ENCODE data around the gene SETSIP. TPM values are rescaled to one million over a fixed set of nuclear protein-coding genes. Genes with fewer than 3 reads are reported as not detected.

The SETSIP gene
- total RNA-seq, 1 experiment from 2014 or later: not detected

GRCh38 chr1:92085727-92086126, 10.5 kb upstream of the SETSIP start:
- CTCF ChIA-PET: no interaction called here
- Histone ChIP-seq H3K4me3 (no peak overlapping the region), H3K79me2 (ENCODE audit: low read depth) (peaks cover 6% of the 10 kb centered on the region), H3K9me2 (ENCODE audit: insufficient read depth) (no peaks in the 10 kb centered on the region), H4K20me1 (ENCODE audit: insufficient read depth) (no peaks in the 10 kb centered on the region), H3K4me2 (no peak overlapping the region), H3F3A (ENCODE audit: insufficient read depth, low read depth) (no peaks in the 10 kb centered on the region), H3K36me3 (ENCODE audit: low read depth) (no peaks in the 10 kb centered on the region), H3K27me3 (ENCODE audit: insufficient read depth, low read depth) (no peaks in the 10 kb centered on the region), H3K4me1 (replicated peaks; ENCODE audit: insufficient read depth) (peaks cover 11% of the 10 kb centered on the region), H3K27ac (no peak overlapping the region), H2AFZ (no peak overlapping the region), H3K9me3 (ENCODE audit: insufficient read depth, low read depth) (peaks cover 28% of the 10 kb centered on the region)
- POLR2A ChIA-PET (ENCODE audit: unreplicated experiment): no interaction called here
- no TSS peak for BruUV-seq (replicated peaks)
- intact Hi-C loops (cut with micrococcal nuclease; ENCODE audit: unreplicated experiment): no loop called here
- TF ChIP-seq CTCF (conservative IDR thresholded peaks at IDR 0.05) (no peak), EZH2 (IDR thresholded peaks at IDR 0.05; ENCODE audit: low read depth) (no peak)
- DNase-seq: no peak

GRCh38 chr1:92084651-92085050, 9.4 kb upstream of the SETSIP start:
- intact Hi-C loops (cut with micrococcal nuclease; ENCODE audit: unreplicated experiment): no loop called here
- DNase-seq: no peak
- no peaks in the 10 kb centered on the region for H4K20me1 ChIP-seq (ENCODE audit: insufficient read depth)
- H3K9me3 ChIP-seq (ENCODE audit: insufficient read depth, low read depth): peaks cover 28% of the 10 kb centered on the region
- peaks cover under 1% of the 10 kb centered on the region; the same call in 1 of the 2 replicates for H3F3A ChIP-seq (ENCODE audit: insufficient read depth, low read depth)
- no peak overlapping the region for H2AFZ ChIP-seq
- CTCF ChIA-PET: no interaction called here
- H3K79me2 ChIP-seq (ENCODE audit: low read depth): peaks cover 6% of the 10 kb centered on the region
- TF ChIP-seq EZH2 (IDR thresholded peaks at IDR 0.05; ENCODE audit: low read depth) (no peak), CTCF (conservative IDR thresholded peaks at IDR 0.05) (no peak)
- POLR2A ChIA-PET (ENCODE audit: unreplicated experiment): no interaction called here
- H3K4me1 ChIP-seq (replicated peaks; ENCODE audit: insufficient read depth): peaks cover 14% of the 10 kb centered on the region
- no peak overlapping the region for H3K27ac ChIP-seq
- H3K9me2 ChIP-seq (ENCODE audit: insufficient read depth): no peaks in the 10 kb centered on the region
- BruUV-seq (replicated peaks): no TSS peak
- H3K4me2 ChIP-seq: no peak overlapping the region
- no peaks in the 10 kb centered on the region for H3K27me3 ChIP-seq (ENCODE audit: insufficient read depth, low read depth)
- no peak overlapping the region for H3K4me3 ChIP-seq
- H3K36me3 ChIP-seq (ENCODE audit: low read depth): no peaks in the 10 kb centered on the region

- POLR2A ChIA-PET (ENCODE audit: unreplicated experiment): interaction anchor here (0.7 kb wide), 1 partner anchor 23 kb away, joined by 5 read pairs; no protein-coding TSS in a partner anchor
- H3F3A ChIP-seq (ENCODE audit: insufficient read depth, low read depth): peaks cover 3% of the 10 kb centered on the region; the same call in 1 of the 2 replicates
Observed at GRCh38 chr1:92081031-92081430, 5.8 kb upstream of the SETSIP start.

More at GRCh38 chr1:92081031-92081430, 5.8 kb upstream of the SETSIP start:
- CTCF ChIA-PET: no interaction called here
- Histone ChIP-seq H3K79me2 (ENCODE audit: low read depth) (peaks cover 6% of the 10 kb centered on the region), H4K20me1 (ENCODE audit: insufficient read depth) (no peaks in the 10 kb centered on the region), H3K4me3 (peak overlapping the region; percentile 67), H3K9me2 (ENCODE audit: insufficient read depth) (no peaks in the 10 kb centered on the region), H3K9me3 (ENCODE audit: insufficient read depth, low read depth) (peaks cover 16% of the 10 kb centered on the region), H3K27me3 (ENCODE audit: insufficient read depth, low read depth) (no peaks in the 10 kb centered on the region), H2AFZ (peak overlapping the region; percentile 93), H3K4me1 (replicated peaks; ENCODE audit: insufficient read depth) (peaks cover 15% of the 10 kb centered on the region), H3K4me2 (peak overlapping the region; percentile 73), H3K36me3 (ENCODE audit: low read depth) (no peaks in the 10 kb centered on the region), H3K27ac (0 out of 2 replicates have a peak overlapping the region, but pooled peaks have one; percentile 11)
- intact Hi-C loops (cut with micrococcal nuclease; ENCODE audit: unreplicated experiment): no loop called here
- DNase-seq: no peak
- TF ChIP-seq EZH2 (IDR thresholded peaks at IDR 0.05; ENCODE audit: low read depth) (no peak), CTCF (conservative IDR thresholded peaks at IDR 0.05) (no peak)
- BruUV-seq (replicated peaks): no TSS peak

All from PC-9 (cell line).